MCF 10A (cell line): Measurements from ENCODE around the gene CAMTA1. TPM values are rescaled to one million over a fixed set of nuclear protein-coding genes. Genes with fewer than 3 reads are reported as not detected.

Experiments used
- BruUV-seq: library from RNA; stranded (reverse); fragments of 400-500 nt; replicated peaks from 2 replicates; lab custom pipeline; 2021; lab: Mats Ljungman, UMichigan
- CTCF ChIA-PET: fragments of 300-600 bp; sonication (Branson Sonifier 250); formaldehyde crosslinking; extraction: SDS; loops from one replicate; lab custom pipeline; 2021; ENCODE audit warnings: antibody characterized with exemption, inconsistent platforms; lab: Yijun Ruan, JAX
- POLR2A ChIA-PET: fragments of 300-600, 350-650 bp; sonication (Branson Sonifier 250); formaldehyde crosslinking; extraction: SDS; loops from one replicate; lab custom pipeline; 2020; ENCODE audit warnings: antibody characterized with exemption, inconsistent platforms; lab: Yijun Ruan, JAX
- DNase-seq: peaks from one replicate; pipeline ENCODE4 v3.0.0-alpha.2; 2018; ENCODE audit not compliant: unreplicated experiment
- H3K27ac Mint-ChIP-seq: one replicate; pipeline ENCODE4 v1.8.0; 2022; ENCODE audit warnings: mild to moderate bottlenecking, low read depth, mixed read lengths; ENCODE audit not compliant: unreplicated experiment
- H3K27me3 Mint-ChIP-seq: one replicate; pipeline ENCODE4 v1.8.0; 2022; ENCODE audit warnings: mixed read lengths; ENCODE audit not compliant: insufficient read depth, unreplicated experiment
- H3K36me3 Mint-ChIP-seq: one replicate; pipeline ENCODE4 v1.8.0; 2022; ENCODE audit warnings: mild to moderate bottlenecking, moderate library complexity, mixed read lengths; ENCODE audit not compliant: insufficient read depth, unreplicated experiment
- H3K4me1 Mint-ChIP-seq: one replicate; pipeline ENCODE4 v1.8.0; 2022; ENCODE audit warnings: mixed read lengths; ENCODE audit not compliant: insufficient read depth, unreplicated experiment
- H3K4me3 Mint-ChIP-seq: one replicate; pipeline ENCODE4 v1.8.0; 2022; ENCODE audit warnings: mild to moderate bottlenecking, moderate library complexity, mixed read lengths; ENCODE audit not compliant: unreplicated experiment
- H3K9me3 Mint-ChIP-seq: one replicate; pipeline ENCODE4 v1.8.0; 2022; ENCODE audit warnings: mixed read lengths; ENCODE audit not compliant: unreplicated experiment
- CTCF ChIP-seq: fragments of 200-600 bp; IDR thresholded peaks from one replicate; pipeline ENCODE4 v1.8.0; 2022; ENCODE audit warnings: antibody characterized with exemption, mild to moderate bottlenecking; ENCODE audit not compliant: unreplicated experiment
- intact Hi-C: fragments of 100-400 bp; cut with micrococcal nuclease; formaldehyde crosslinking; loops from 2 replicates; pipeline ENCODE4 v1.14.1; 2022
- total RNA-seq: library from RNA; stranded (reverse); gene quantifications from 2 replicates; pipeline ENCODE4 v1.2.3, GENCODE V29; 2022

The CAMTA1 gene
- total RNA-seq, 1 experiment from 2014 or later: 74.1 TPM

- Mint-ChIP-seq H3K9me3 (no peaks in the 10 kb centered on the region), H3K4me1 (no peaks in the 10 kb centered on the region), H3K36me3 (no peaks in the 10 kb centered on the region), H3K27me3 (peaks cover 34% of the 10 kb centered on the region), H3K4me3 (no peak overlapping the region), H3K27ac (no peak overlapping the region)
- TF ChIP-seq CTCF: no peak
- no peak for DNase-seq
- CTCF ChIA-PET: interaction anchor here (1.2 kb wide), 1 partner anchor 734 kb away, joined by 4 read pairs; no protein-coding TSS in a partner anchor
- BruUV-seq: no TSS peak
- POLR2A ChIA-PET: no interaction called here
- intact Hi-C loops: no loop called here
These were observed 233.6 kb downstream of the CAMTA1 start for GRCh38 chr1:7018826-7019225.

- intact Hi-C loops: no loop called here
- no peak overlapping the region for H3K27ac Mint-ChIP-seq
- H3K36me3 Mint-ChIP-seq: no peaks in the 10 kb centered on the region
- ChIA-PET CTCF (interaction anchor here (0.8 to 1.2 kb wide), 2 partner anchors 23 to 733 kb away, joined by 3 to 4 read pairs; no protein-coding TSS in a partner anchor), POLR2A (no interaction called here)
- DNase-seq: no peak
- no TSS peak for BruUV-seq
- H3K4me1 Mint-ChIP-seq: no peaks in the 10 kb centered on the region
- H3K4me3 Mint-ChIP-seq: no peak overlapping the region
- H3K27me3 Mint-ChIP-seq: peaks cover 34% of the 10 kb centered on the region
- TF ChIP-seq CTCF: no peak
- no peaks in the 10 kb centered on the region for H3K9me3 Mint-ChIP-seq
These were observed 234.3 kb downstream of the CAMTA1 start for GRCh38 chr1:7019510-7019909.

DNA sequence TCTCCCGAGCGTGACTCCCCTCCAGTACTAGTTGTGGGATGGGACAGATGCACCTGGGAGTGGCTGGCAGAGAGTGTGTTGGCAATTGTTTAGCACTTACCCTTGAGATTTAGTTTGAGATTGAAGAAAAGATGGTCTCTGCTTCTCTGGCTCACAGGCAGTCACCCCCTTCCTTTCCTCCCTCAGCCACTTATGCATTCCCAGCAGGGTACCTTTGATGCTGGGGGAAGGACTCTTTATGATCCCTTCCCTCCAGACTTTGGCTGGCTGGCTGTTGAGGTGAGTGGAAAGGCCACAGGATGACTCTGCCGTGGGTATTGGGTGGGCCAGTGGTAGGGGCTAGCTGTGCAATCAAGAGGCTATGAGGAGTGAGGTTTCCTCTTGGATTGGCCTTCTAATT is 236.8 kb downstream of the CAMTA1 start:
- Mint-ChIP-seq H3K36me3 (no peaks in the 10 kb centered on the region), H3K9me3 (no peaks in the 10 kb centered on the region), H3K4me1 (no peaks in the 10 kb centered on the region), H3K4me3 (no peak overlapping the region), H3K27me3 (peaks cover 34% of the 10 kb centered on the region), H3K27ac (no peak overlapping the region)
- no peak for DNase-seq
- CTCF ChIA-PET: interaction anchor here (0.6 to 1.0 kb wide), 3 partner anchors 21 to 669 kb away, joined by 3 to 6 read pairs (median 4); no protein-coding TSS in a partner anchor
- intact Hi-C loops: no loop called here
- no TSS peak for BruUV-seq
- POLR2A ChIA-PET: no interaction called here
- TF ChIP-seq CTCF: no peak

- H3K36me3 Mint-ChIP-seq: no peaks in the 10 kb centered on the region
- no peaks in the 10 kb centered on the region for H3K9me3 Mint-ChIP-seq
- intact Hi-C loops: no loop called here
- ChIA-PET POLR2A (no interaction called here), CTCF (no interaction called here)
- no peaks in the 10 kb centered on the region for H3K4me1 Mint-ChIP-seq
- no peak overlapping the region for H3K4me3 Mint-ChIP-seq
- H3K27ac Mint-ChIP-seq: no peak overlapping the region
- H3K27me3 Mint-ChIP-seq: peaks cover 20% of the 10 kb centered on the region
- no TSS peak for BruUV-seq
- no peak for DNase-seq
- no peak for TF ChIP-seq CTCF
These were observed 239.8 kb downstream of the CAMTA1 start for GRCh38 chr1:7025013-7025412.
